Measurements from ENCODE around the gene SECISBP2L. TPM values are rescaled to one million over a fixed set of nuclear protein-coding genes. Genes with fewer than 3 reads are reported as not detected.

SECISBP2L gene
- total RNA-seq, 2 experiments from 2014 or later, result 34.8 to 38.6 TPM

- peaks cover 37% of the 10 kb centered on the region for H3K36me3 Mint-ChIP-seq
These were observed 46.9 kb downstream of the SECISBP2L start for GRCh38 chr15:48999314-48999713.

GRCh38 chr15:48996276-48996675, 50.0 kb downstream of the SECISBP2L start:
- Mint-ChIP-seq H3K36me3 (peaks cover 41% of the 10 kb centered on the region), H3K27ac (no peak overlapping the region)
- ATAC-seq (ENCODE audit: low read depth), result no peak

More at GRCh38 chr15:48999314-48999713, 46.9 kb downstream of the SECISBP2L start:
- no peak for ATAC-seq (ENCODE audit: low read depth)
- DNase-seq, result no peak
- Mint-ChIP-seq H3K9me3 (peaks cover 5% of the 10 kb centered on the region), H3K27ac (no peak overlapping the region), H3K4me1 (no peaks in the 10 kb centered on the region), H3K27me3 (no peaks in the 10 kb centered on the region), H3K4me3 (no peak overlapping the region)
- POLR2A ChIA-PET, result no interaction called here

GRCh38 chr15:48993380-48993779, 52.9 kb downstream of the SECISBP2L start:
- no peak for ATAC-seq (ENCODE audit: low read depth)
- DNase-seq, result no peak
- Mint-ChIP-seq H3K27ac (no peak overlapping the region), H3K9me3 (no peaks in the 10 kb centered on the region), H3K4me3 (no peak overlapping the region), H3K4me1 (no peaks in the 10 kb centered on the region), H3K36me3 (peaks cover 35% of the 10 kb centered on the region), H3K27me3 (no peaks in the 10 kb centered on the region)
- POLR2A ChIA-PET, result no interaction called here

More at GRCh38 chr15:48996276-48996675, 50.0 kb downstream of the SECISBP2L start:
- no peak overlapping the region for H3K4me3 Mint-ChIP-seq
- H3K27me3 Mint-ChIP-seq, result no peaks in the 10 kb centered on the region
- DNase-seq, result no peak
- H3K4me1 Mint-ChIP-seq, result no peaks in the 10 kb centered on the region
- POLR2A ChIA-PET, result no interaction called here
- no peaks in the 10 kb centered on the region for H3K9me3 Mint-ChIP-seq

GRCh38 chr15:48992545-48992944, 53.7 kb downstream of the SECISBP2L start:
- ATAC-seq (ENCODE audit: low read depth), result no peak
- no peaks in the 10 kb centered on the region for H3K27me3 Mint-ChIP-seq
- H3K36me3 Mint-ChIP-seq, result peaks cover 35% of the 10 kb centered on the region
- no peak for DNase-seq
- H3K4me3 Mint-ChIP-seq, result no peak overlapping the region
- H3K27ac Mint-ChIP-seq, result no peak overlapping the region
- no peaks in the 10 kb centered on the region for H3K4me1 Mint-ChIP-seq
- POLR2A ChIA-PET, result no interaction called here
- H3K9me3 Mint-ChIP-seq, result no peaks in the 10 kb centered on the region

GRCh38 chr15:48992096-48992495, 54.1 kb downstream of the SECISBP2L start:
- Mint-ChIP-seq H3K27ac (no peak overlapping the region), H3K4me3 (no peak overlapping the region), H3K36me3 (peaks cover 31% of the 10 kb centered on the region), H3K27me3 (no peaks in the 10 kb centered on the region), H3K4me1 (no peaks in the 10 kb centered on the region), H3K9me3 (no peaks in the 10 kb centered on the region)
- DNase-seq (no peak), ATAC-seq (ENCODE audit: low read depth) (no peak)
- POLR2A ChIA-PET, result no interaction called here

GRCh38 chr15:48989170-48989569, 57.1 kb downstream of the SECISBP2L start:
- H3K27me3 Mint-ChIP-seq, result peaks cover 5% of the 10 kb centered on the region
- ATAC-seq (ENCODE audit: low read depth), result no peak
- no peak for DNase-seq
- no peak overlapping the region for H3K4me3 Mint-ChIP-seq
- POLR2A ChIA-PET, result no interaction called here
- no peaks in the 10 kb centered on the region for H3K9me3 Mint-ChIP-seq
- H3K4me1 Mint-ChIP-seq, result no peaks in the 10 kb centered on the region
- H3K27ac Mint-ChIP-seq, result no peak overlapping the region
- H3K36me3 Mint-ChIP-seq, result peaks cover 15% of the 10 kb centered on the region

GRCh38 chr15:48987142-48987541, 59.1 kb downstream of the SECISBP2L start:
- Mint-ChIP-seq H3K27me3 (peaks cover 12% of the 10 kb centered on the region), H3K4me1 (no peaks in the 10 kb centered on the region)
- POLR2A ChIA-PET, result no interaction called here

GRCh38 chr15:48986240-48986639, 60.0 kb downstream of the SECISBP2L start:
- POLR2A ChIA-PET, result no interaction called here

More at GRCh38 chr15:48987142-48987541, 59.1 kb downstream of the SECISBP2L start:
- H3K9me3 Mint-ChIP-seq, result no peaks in the 10 kb centered on the region
- peaks cover 8% of the 10 kb centered on the region for H3K36me3 Mint-ChIP-seq
- no peak overlapping the region for H3K27ac Mint-ChIP-seq
- DNase-seq (no peak), ATAC-seq (ENCODE audit: low read depth) (no peak)
- H3K4me3 Mint-ChIP-seq, result no peak overlapping the region

GRCh38 chr15:48985516-48985915, 60.7 kb downstream of the SECISBP2L start:
- Mint-ChIP-seq H3K27me3 (peaks cover 15% of the 10 kb centered on the region), H3K27ac (no peak overlapping the region), H3K36me3 (peaks cover 4% of the 10 kb centered on the region), H3K4me3 (no peak overlapping the region), H3K4me1 (no peaks in the 10 kb centered on the region), H3K9me3 (no peaks in the 10 kb centered on the region)
- no peak for DNase-seq
- ATAC-seq (ENCODE audit: low read depth), result no peak
- POLR2A ChIA-PET, result no interaction called here

More at GRCh38 chr15:48986240-48986639, 60.0 kb downstream of the SECISBP2L start:
- ATAC-seq (ENCODE audit: low read depth), result no peak
- H3K4me1 Mint-ChIP-seq, result no peaks in the 10 kb centered on the region
- no peaks in the 10 kb centered on the region for H3K9me3 Mint-ChIP-seq
- H3K27ac Mint-ChIP-seq, result no peak overlapping the region
- peaks cover 15% of the 10 kb centered on the region for H3K27me3 Mint-ChIP-seq
- no peak overlapping the region for H3K4me3 Mint-ChIP-seq
- peaks cover 5% of the 10 kb centered on the region for H3K36me3 Mint-ChIP-seq
- no peak for DNase-seq

GRCh38 chr15:48984811-48985352, 61.4 kb downstream of the SECISBP2L start:
- POLR2A ChIA-PET, result no interaction called here
- no peaks in the 10 kb centered on the region for H3K4me1 Mint-ChIP-seq

GRCh38 chr15:48984021-48984710, 62.1 kb downstream of the SECISBP2L start:
- Mint-ChIP-seq H3K36me3 (no peaks in the 10 kb centered on the region), H3K27ac (no peak overlapping the region), H3K9me3 (no peaks in the 10 kb centered on the region), H3K4me1 (no peaks in the 10 kb centered on the region), H3K27me3 (peaks cover 20% of the 10 kb centered on the region), H3K4me3 (no peak overlapping the region)
- DNase-seq (no peak), ATAC-seq (ENCODE audit: low read depth) (no peak)
- POLR2A ChIA-PET, result no interaction called here

More at GRCh38 chr15:48984811-48985352, 61.4 kb downstream of the SECISBP2L start:
- ATAC-seq (ENCODE audit: low read depth) (no peak), DNase-seq (no peak)
- H3K4me3 Mint-ChIP-seq, result no peak overlapping the region
- H3K36me3 Mint-ChIP-seq, result no peaks in the 10 kb centered on the region
- no peaks in the 10 kb centered on the region for H3K9me3 Mint-ChIP-seq
- H3K27me3 Mint-ChIP-seq, result peaks cover 17% of the 10 kb centered on the region
- no peak overlapping the region for H3K27ac Mint-ChIP-seq

- DNase-seq (no peak), ATAC-seq (ENCODE audit: low read depth) (no peak)
- H3K4me1 Mint-ChIP-seq, result no peaks in the 10 kb centered on the region
- POLR2A ChIA-PET, result no interaction called here
- H3K4me3 Mint-ChIP-seq, result no peak overlapping the region
- H3K27me3 Mint-ChIP-seq, result peaks cover 20% of the 10 kb centered on the region
- H3K9me3 Mint-ChIP-seq, result no peaks in the 10 kb centered on the region
- no peaks in the 10 kb centered on the region for H3K36me3 Mint-ChIP-seq
- no peak overlapping the region for H3K27ac Mint-ChIP-seq
These were observed 62.9 kb downstream of the SECISBP2L start for GRCh38 chr15:48983300-48983699.

- H3K27me3 Mint-ChIP-seq, result peaks cover 20% of the 10 kb centered on the region
- no peaks in the 10 kb centered on the region for H3K36me3 Mint-ChIP-seq
- POLR2A ChIA-PET, result interaction anchor here (0.6 kb wide), 1 partner anchor 653 kb away, joined by 3 read pairs; no protein-coding TSS in a partner anchor
- DNase-seq, result no peak
- H3K4me1 Mint-ChIP-seq, result no peaks in the 10 kb centered on the region
- no peaks in the 10 kb centered on the region for H3K9me3 Mint-ChIP-seq
- no peak for ATAC-seq (ENCODE audit: low read depth)
- H3K27ac Mint-ChIP-seq, result no peak overlapping the region
- H3K4me3 Mint-ChIP-seq, result no peak overlapping the region
These were observed 64.3 kb downstream of the SECISBP2L start for GRCh38 chr15:48981941-48982340.

- Mint-ChIP-seq H3K36me3 (no peaks in the 10 kb centered on the region), H3K4me3 (no peak overlapping the region), H3K4me1 (peaks cover 7% of the 10 kb centered on the region), H3K9me3 (no peaks in the 10 kb centered on the region), H3K27me3 (peaks cover 14% of the 10 kb centered on the region), H3K27ac (no peak overlapping the region)
- ATAC-seq (ENCODE audit: low read depth), result no peak
- no peak for DNase-seq
- POLR2A ChIA-PET, result no interaction called here
These were observed 67.6 kb downstream of the SECISBP2L start for GRCh38 chr15:48978638-48979037.
